ENCODE results near the gene TMC8. TPM values are rescaled to one million over a fixed set of nuclear protein-coding genes. Genes with fewer than 3 reads are reported as not detected.

The TMC8 gene
- total RNA-seq, 1 donor from 2014 or later = 26.6 TPM

- no peaks in the 10 kb centered on the region for H3K27me3 ChIP-seq
- TF ChIP-seq, protein P1, sequence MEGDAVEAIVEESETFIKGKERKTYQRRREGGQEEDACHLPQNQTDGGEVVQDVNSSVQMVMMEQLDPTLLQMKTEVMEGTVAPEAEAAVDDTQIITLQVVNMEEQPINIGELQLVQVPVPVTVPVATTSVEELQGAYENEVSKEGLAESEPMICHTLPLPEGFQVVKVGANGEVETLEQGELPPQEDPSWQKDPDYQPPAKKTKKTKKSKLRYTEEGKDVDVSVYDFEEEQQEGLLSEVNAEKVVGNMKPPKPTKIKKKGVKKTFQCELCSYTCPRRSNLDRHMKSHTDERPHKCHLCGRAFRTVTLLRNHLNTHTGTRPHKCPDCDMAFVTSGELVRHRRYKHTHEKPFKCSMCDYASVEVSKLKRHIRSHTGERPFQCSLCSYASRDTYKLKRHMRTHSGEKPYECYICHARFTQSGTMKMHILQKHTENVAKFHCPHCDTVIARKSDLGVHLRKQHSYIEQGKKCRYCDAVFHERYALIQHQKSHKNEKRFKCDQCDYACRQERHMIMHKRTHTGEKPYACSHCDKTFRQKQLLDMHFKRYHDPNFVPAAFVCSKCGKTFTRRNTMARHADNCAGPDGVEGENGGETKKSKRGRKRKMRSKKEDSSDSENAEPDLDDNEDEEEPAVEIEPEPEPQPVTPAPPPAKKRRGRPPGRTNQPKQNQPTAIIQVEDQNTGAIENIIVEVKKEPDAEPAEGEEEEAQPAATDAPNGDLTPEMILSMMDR (IDR thresholded peaks at IDR 0.05) = no peak
- no peak for DNase-seq
- ATAC-seq = no peak
- H3K4me3 ChIP-seq = no peak overlapping the region
- intact Hi-C loops (cut with DNase I) = no loop called here
- no peaks in the 10 kb centered on the region for H3K9me3 ChIP-seq
- peaks cover 26% of the 10 kb centered on the region for H3K4me1 ChIP-seq
- peaks cover 66% of the 10 kb centered on the region for H3K36me3 ChIP-seq
- no peak overlapping the region for H3K27ac ChIP-seq
These were observed 7.7 kb upstream of the TMC8 start for GRCh38 chr17:78122931-78123249.

GRCh38 chr17:78123258-78123929 is 7.2 kb upstream of the TMC8 start:
- Histone ChIP-seq H3K27me3 (no peaks in the 10 kb centered on the region), H3K4me1 (peaks cover 26% of the 10 kb centered on the region), H3K9me3 (no peaks in the 10 kb centered on the region), H3K36me3 (peaks cover 66% of the 10 kb centered on the region), H3K4me3 (no peak overlapping the region), H3K27ac (no peak overlapping the region)
- intact Hi-C loops (cut with DNase I) = no loop called here
- no peak for DNase-seq
- TF ChIP-seq, protein P1 (IDR thresholded peaks at IDR 0.05) = no peak
- ATAC-seq = no peak

- Histone ChIP-seq H3K4me3 (no peak overlapping the region), H3K9me3 (no peaks in the 10 kb centered on the region), H3K27me3 (no peaks in the 10 kb centered on the region), H3K27ac (no peak overlapping the region), H3K4me1 (peaks cover 32% of the 10 kb centered on the region), H3K36me3 (peaks cover 61% of the 10 kb centered on the region)
- DNase-seq (no peak), ATAC-seq (peak; percentile 1)
- TF ChIP-seq, protein P1 (IDR thresholded peaks at IDR 0.05) = no peak
- intact Hi-C loops (cut with DNase I) = no loop called here
These were observed 6.3 kb upstream of the TMC8 start for GRCh38 chr17:78124081-78124835.

GRCh38 chr17:78124836-78125137 is 5.8 kb upstream of the TMC8 start:
- peaks cover 56% of the 10 kb centered on the region for H3K36me3 ChIP-seq
- TF ChIP-seq, protein P1 (IDR thresholded peaks at IDR 0.05) = no peak
- H3K4me1 ChIP-seq = peaks cover 37% of the 10 kb centered on the region
- no peak overlapping the region for H3K4me3 ChIP-seq
- no peaks in the 10 kb centered on the region for H3K27me3 ChIP-seq
- no peaks in the 10 kb centered on the region for H3K9me3 ChIP-seq
- peak overlapping the region; percentile 30 for H3K27ac ChIP-seq
- no peak for DNase-seq
- no peak for ATAC-seq
- intact Hi-C loops (cut with DNase I) = no loop called here

DNA sequence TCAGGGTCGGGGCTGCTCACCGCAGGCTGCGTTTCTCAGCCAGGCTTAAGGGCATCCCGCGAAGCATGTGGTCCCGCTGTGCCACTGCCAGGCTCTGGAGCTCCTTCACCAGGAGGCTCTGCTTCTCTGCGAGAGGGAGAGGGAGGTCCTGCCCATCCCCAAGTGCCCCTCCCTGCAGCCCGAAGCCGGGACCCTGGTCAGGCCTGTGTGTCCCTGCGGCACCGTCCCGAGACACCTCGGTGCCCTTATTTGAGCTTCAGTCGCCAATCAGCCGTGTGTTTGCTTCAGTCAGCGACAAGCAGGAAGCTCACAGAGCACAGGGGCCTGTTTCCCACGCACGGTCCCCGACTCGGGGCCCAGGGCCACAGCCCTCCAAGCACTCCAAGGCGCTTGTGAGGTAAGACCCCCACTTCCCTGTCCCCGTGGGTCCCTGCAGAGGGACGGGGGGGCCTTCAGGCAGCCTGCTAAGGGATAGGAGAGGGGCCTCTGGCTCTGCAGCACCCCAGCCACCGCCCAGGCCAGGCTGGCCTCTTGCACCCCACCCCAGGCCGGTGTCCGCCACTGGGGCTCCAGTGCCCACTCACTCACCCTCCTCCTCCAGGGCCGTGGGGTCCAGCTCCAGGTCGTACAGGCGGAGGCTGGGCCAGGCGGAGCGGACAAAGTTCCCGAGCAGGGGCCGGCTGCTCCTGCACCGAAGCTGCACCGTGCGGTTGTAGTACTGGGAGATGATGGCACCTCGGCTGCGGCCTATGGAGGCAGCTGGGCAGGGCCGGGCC is 5.2 kb upstream of the TMC8 start:
- no peak for DNase-seq
- ATAC-seq = no peak
- TF ChIP-seq, protein P1 (IDR thresholded peaks at IDR 0.05) = no peak
- Histone ChIP-seq H3K27ac (peak overlapping the region; percentile 86), H3K4me3 (no peak overlapping the region), H3K9me3 (no peaks in the 10 kb centered on the region), H3K27me3 (no peaks in the 10 kb centered on the region), H3K4me1 (peaks cover 42% of the 10 kb centered on the region), H3K36me3 (peaks cover 51% of the 10 kb centered on the region)
- intact Hi-C loops (cut with DNase I) = no loop called here
